Limb (tissue), 2 donors: ENCODE measurements around the gene RAB40B.

Experiments used
- DNase-seq, 2 donors: peaks; one replicate each; pipeline ENCODE4 v3.0.0-alpha.2; 2016; ENCODE audit errors: extremely low spot score in 2 of 2

RAB40B gene

GRCh38 chr17:82692268-82692667 is 6.2 kb downstream of the RAB40B start:
- DNase-seq: no peak

- DNase-seq: no peak
Observed at GRCh38 chr17:82691714-82692113, 6.8 kb downstream of the RAB40B start.

- no peak for DNase-seq
Observed at GRCh38 chr17:82690786-82691489, 7.6 kb downstream of the RAB40B start.

- DNase-seq: no peak
Observed at GRCh38 chr17:82689077-82689476, 9.4 kb downstream of the RAB40B start.

- no peak for DNase-seq
Observed at GRCh38 chr17:82687871-82688270, 10.6 kb downstream of the RAB40B start.

- DNase-seq: no peak
Observed at GRCh38 chr17:82687375-82687861, 11.1 kb downstream of the RAB40B start.

- DNase-seq: no peak
Observed at GRCh38 chr17:82686366-82687324, 11.9 kb downstream of the RAB40B start.

GRCh38 chr17:82685291-82685690 is 13.2 kb downstream of the RAB40B start:
- DNase-seq: no peak

GRCh38 chr17:82684228-82684841 is 14.2 kb downstream of the RAB40B start:
- no peak for DNase-seq

- no peak for DNase-seq
Observed at GRCh38 chr17:82683534-82683933, 15.0 kb downstream of the RAB40B start.

GRCh38 chr17:82681547-82681946 is 17.0 kb downstream of the RAB40B start:
- no peak for DNase-seq

- no peak for DNase-seq
Observed at GRCh38 chr17:82679586-82680465, 18.7 kb downstream of the RAB40B start.

- DNase-seq: no peak
Observed at GRCh38 chr17:82678265-82678891, 20.1 kb downstream of the RAB40B start.

- DNase-seq: no peak
Observed at GRCh38 chr17:82677353-82677925, 21.1 kb downstream of the RAB40B start.

- DNase-seq: no peak
Observed at GRCh38 chr17:82675476-82676245, 22.8 kb downstream of the RAB40B start.

- DNase-seq: no peak
Observed at GRCh38 chr17:82674656-82675475, 23.6 kb downstream of the RAB40B start.

- DNase-seq: no peak
Observed at GRCh38 chr17:82670661-82671450, 27.6 kb downstream of the RAB40B start.

- peak; percentile 37 to 56 for DNase-seq
Observed at GRCh38 chr17:82668631-82669099, 29.8 kb downstream of the RAB40B start.
